SU-DHL-6 (cell line): ENCODE data around the gene THY1.

ENCODE experiments used
- H2AFZ ChIP-seq: fragments of 200-600 bp; sonication (generic); 2 replicates; pipeline ENCODE4 v1.6.1; 2014; ENCODE audit warnings: low read depth, mild to moderate bottlenecking, moderate library complexity, mixed read lengths, antibody characterized with exemption, low read length; ENCODE audit not compliant: severe bottlenecking
- H3F3A ChIP-seq: fragments of 200-600 bp; shearing (Covaris generic); 2 replicates; pipeline ENCODE4 v1.6.0; 2016; ENCODE audit warnings: antibody characterized with exemption, mild to moderate bottlenecking; ENCODE audit not compliant: insufficient read depth
- H3K27ac ChIP-seq: fragments of 200-600 bp; sonication (generic); 2 replicates; pipeline ENCODE4 v1.5.1; 2016; ENCODE audit warnings: low read depth, mild to moderate bottlenecking, low read length, moderate library complexity, mixed read lengths
- H3K27me3 ChIP-seq: fragments of 200-600 bp; sonication (generic), shearing (Covaris generic); 2 replicates; pipeline ENCODE4 v1.6.0; 2014; ENCODE audit warnings: mild to moderate bottlenecking, low read length
- H3K36me3 ChIP-seq: fragments of 200-600 bp; sonication (generic); 2 replicates; pipeline ENCODE4 v1.6.1; 2014; ENCODE audit warnings: mild to moderate bottlenecking, low read length, mixed read lengths
- H3K4me2 ChIP-seq: fragments of 300-600, 200-600 bp; shearing (Covaris generic), sonication (generic); 2 replicates; pipeline ENCODE4 v1.6.0; 2014; ENCODE audit warnings: low read length, low read depth, mild to moderate bottlenecking; ENCODE audit not compliant: poor library complexity, severe bottlenecking
- H3K4me3 ChIP-seq: fragments of 200-600 bp; sonication (generic); 2 replicates; pipeline ENCODE4 v1.5.1; 2014; ENCODE audit warnings: antibody characterized with exemption, low read length, mild to moderate bottlenecking, mixed read lengths; ENCODE audit not compliant: insufficient read depth, poor library complexity, severe bottlenecking
- H3K79me2 ChIP-seq: fragments of 200-600 bp; sonication (generic); 2 replicates; pipeline ENCODE4 v1.6.1; 2014; ENCODE audit warnings: mild to moderate bottlenecking, low read length, moderate library complexity; ENCODE audit not compliant: insufficient read depth
- H3K9ac ChIP-seq: fragments of 200-600 bp; sonication (generic); 2 replicates; pipeline ENCODE4 v1.7.0; 2014; ENCODE audit warnings: mild to moderate bottlenecking, low read length
- H3K9me2 ChIP-seq: fragments of 200-600 bp; sonication (generic); replicated peaks from 2 replicates; pipeline ENCODE4 v1.6.1; 2014; ENCODE audit warnings: low read length; ENCODE audit not compliant: insufficient read depth
- H3K9me3 ChIP-seq: fragments of 200-600 bp; sonication (generic); 2 replicates; pipeline ENCODE4 v1.6.1; 2014; ENCODE audit warnings: low read length, mixed read lengths; ENCODE audit not compliant: insufficient read depth
- H4K20me1 ChIP-seq: fragments of 200-600 bp; sonication (generic); 2 replicates; pipeline ENCODE4 v1.6.1; 2014; ENCODE audit warnings: low read depth, mild to moderate bottlenecking, antibody characterized with exemption, low read length, moderate library complexity, mixed read lengths
- EZH2phosphoT487 ChIP-seq: fragments of 200-600 bp; sonication (generic), shearing (Covaris generic); conservative IDR thresholded peaks from 2 replicates; pipeline ENCODE4 v1.6.1; 2018; ENCODE audit warnings: mild to moderate bottlenecking, antibody characterized with exemption, low read length, moderate library complexity, mixed read lengths
- TF ChIP-seq, protein P1 (sequence below): fragments of 200-600 bp; sonication (generic); IDR thresholded peaks from one replicate; pipeline ENCODE4 v1.5.1; 2017; ENCODE audit warnings: antibody characterized with exemption, mild to moderate bottlenecking, low read length, moderate library complexity; ENCODE audit not compliant: insufficient read depth, poor library complexity, severe bottlenecking

THY1 gene

DNA sequence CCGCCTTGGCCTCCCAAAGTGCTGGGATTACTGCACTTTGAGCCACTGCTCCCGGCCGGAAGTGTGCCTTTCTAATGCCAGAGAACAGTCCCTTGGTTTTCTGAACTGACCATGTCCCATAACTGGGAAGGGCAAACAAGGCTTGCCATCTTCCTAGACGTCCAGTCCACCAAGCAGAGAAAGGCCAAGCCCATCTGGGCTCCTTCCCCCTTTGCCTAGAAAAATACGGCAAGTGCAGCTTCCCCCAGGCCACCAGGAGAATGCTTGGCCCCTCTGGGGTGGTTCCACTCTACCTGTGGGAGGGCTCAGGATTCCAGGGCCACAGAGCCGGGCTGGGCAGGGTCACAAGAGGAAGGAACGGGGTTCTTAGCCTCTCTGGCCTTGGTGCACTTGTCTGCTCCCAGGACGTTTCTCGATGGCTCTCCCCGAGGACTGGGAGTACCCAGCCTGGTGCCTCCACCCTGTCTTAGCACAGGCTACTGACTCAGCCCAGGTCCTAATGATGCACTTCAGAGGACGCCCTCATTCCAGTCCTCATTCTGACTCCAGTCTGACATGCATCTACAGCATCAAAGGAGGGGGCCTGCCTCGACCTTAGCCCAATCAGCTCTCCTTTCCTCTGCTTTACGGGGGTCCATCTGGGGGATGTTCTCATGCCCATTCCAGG lies 42.7 kb downstream of the THY1 start:
- H3K79me2 ChIP-seq = no peaks in the 10 kb centered on the region
- H3K9me3 ChIP-seq = no peaks in the 10 kb centered on the region
- H3K9ac ChIP-seq = no peak overlapping the region
- H2AFZ ChIP-seq = no peak overlapping the region
- H3K36me3 ChIP-seq = no peaks in the 10 kb centered on the region
- H3K27ac ChIP-seq = no peak overlapping the region
- H3K4me3 ChIP-seq = no peak overlapping the region
- TF ChIP-seq EZH2phosphoT487 = no peak
- TF ChIP-seq, protein P1, sequence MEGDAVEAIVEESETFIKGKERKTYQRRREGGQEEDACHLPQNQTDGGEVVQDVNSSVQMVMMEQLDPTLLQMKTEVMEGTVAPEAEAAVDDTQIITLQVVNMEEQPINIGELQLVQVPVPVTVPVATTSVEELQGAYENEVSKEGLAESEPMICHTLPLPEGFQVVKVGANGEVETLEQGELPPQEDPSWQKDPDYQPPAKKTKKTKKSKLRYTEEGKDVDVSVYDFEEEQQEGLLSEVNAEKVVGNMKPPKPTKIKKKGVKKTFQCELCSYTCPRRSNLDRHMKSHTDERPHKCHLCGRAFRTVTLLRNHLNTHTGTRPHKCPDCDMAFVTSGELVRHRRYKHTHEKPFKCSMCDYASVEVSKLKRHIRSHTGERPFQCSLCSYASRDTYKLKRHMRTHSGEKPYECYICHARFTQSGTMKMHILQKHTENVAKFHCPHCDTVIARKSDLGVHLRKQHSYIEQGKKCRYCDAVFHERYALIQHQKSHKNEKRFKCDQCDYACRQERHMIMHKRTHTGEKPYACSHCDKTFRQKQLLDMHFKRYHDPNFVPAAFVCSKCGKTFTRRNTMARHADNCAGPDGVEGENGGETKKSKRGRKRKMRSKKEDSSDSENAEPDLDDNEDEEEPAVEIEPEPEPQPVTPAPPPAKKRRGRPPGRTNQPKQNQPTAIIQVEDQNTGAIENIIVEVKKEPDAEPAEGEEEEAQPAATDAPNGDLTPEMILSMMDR = no peak
- H4K20me1 ChIP-seq = no peaks in the 10 kb centered on the region
- no peaks in the 10 kb centered on the region for H3F3A ChIP-seq
- no peaks in the 10 kb centered on the region for H3K9me2 ChIP-seq
- no peaks in the 10 kb centered on the region for H3K27me3 ChIP-seq
- no peak overlapping the region for H3K4me2 ChIP-seq

DNA sequence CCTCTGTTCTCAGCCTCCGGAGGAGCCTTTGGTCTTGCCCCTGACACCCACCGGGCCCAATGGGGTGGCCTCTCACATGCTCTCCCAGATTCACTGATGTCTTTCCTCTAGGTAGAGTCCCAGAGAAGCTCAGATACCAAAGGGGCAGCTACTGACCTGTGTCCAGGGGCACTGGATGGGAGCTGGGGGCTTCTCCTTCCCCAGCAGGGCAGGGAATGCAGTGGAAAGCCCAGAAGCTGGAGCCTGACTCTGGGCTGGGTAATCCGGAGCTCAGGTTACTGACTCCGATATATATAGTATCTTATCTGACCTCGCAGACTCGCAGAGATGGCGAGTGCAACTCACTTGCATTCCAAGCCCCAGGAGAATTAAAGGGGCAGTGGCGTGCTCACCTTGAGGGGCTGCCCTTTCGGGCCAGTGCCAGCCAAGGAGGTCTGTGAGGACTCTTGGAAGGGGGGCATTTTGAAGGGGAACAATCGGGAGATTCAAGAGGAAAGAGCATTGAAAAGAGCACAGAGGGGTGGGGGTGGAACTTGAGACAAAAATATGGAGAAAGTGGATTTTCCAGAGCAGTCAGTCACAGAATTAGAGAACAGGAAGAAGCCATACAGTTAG lies 44.0 kb downstream of the THY1 start:
- Histone ChIP-seq H3K79me2 (no peaks in the 10 kb centered on the region), H3K36me3 (no peaks in the 10 kb centered on the region), H3F3A (no peaks in the 10 kb centered on the region), H3K27me3 (no peaks in the 10 kb centered on the region), H4K20me1 (no peaks in the 10 kb centered on the region), H2AFZ (no peak overlapping the region), H3K4me3 (no peak overlapping the region), H3K4me2 (no peak overlapping the region), H3K9me3 (no peaks in the 10 kb centered on the region), H3K9me2 (no peaks in the 10 kb centered on the region), H3K27ac (no peak overlapping the region), H3K9ac (no peak overlapping the region)
- TF ChIP-seq, protein P1 = no peak
- no peak for TF ChIP-seq EZH2phosphoT487

DNA sequence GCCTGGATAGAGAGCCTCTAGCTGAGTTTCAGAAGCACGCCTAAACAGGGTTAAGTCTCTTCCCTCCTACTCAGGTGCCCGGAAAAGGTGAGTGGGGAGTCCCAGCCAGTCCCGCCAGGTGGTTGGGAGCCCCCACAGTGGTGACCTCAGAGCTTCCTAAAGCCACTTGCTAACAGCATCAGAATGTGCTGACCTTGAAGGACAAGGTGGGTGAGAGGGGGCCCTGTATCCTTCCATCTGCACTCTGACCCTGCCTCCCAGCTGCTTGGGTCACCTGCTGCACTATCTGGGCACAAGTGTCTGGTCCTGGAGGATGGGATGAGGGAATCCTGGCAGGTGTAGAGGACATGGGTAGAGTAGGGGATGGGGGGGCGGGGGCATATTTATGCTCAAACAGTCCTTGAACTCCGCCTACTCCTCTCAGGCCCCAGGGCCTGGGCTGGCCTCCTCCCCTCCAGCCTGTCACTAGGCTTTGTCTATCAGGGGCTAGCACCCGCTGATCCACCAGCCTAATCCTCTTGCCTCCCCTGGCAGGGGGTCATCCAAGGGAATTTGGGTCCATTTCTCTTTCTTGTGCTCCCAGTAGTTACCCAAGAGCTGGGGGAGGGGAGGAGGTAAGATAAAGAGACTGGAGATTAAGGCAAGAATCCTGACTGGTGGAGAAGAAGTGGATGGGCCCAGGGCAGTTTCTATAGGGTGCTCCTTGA lies 44.9 kb downstream of the THY1 start:
- no peak overlapping the region for H3K27ac ChIP-seq
- H3K9me2 ChIP-seq = no peaks in the 10 kb centered on the region
- H3F3A ChIP-seq = no peaks in the 10 kb centered on the region
- no peak overlapping the region for H3K4me3 ChIP-seq
- TF ChIP-seq, protein P1 = no peak
- TF ChIP-seq EZH2phosphoT487 = no peak
- H3K79me2 ChIP-seq = no peaks in the 10 kb centered on the region
- no peaks in the 10 kb centered on the region for H3K27me3 ChIP-seq
- H3K9ac ChIP-seq = no peak overlapping the region
- no peaks in the 10 kb centered on the region for H3K9me3 ChIP-seq
- H4K20me1 ChIP-seq = no peaks in the 10 kb centered on the region
- no peak overlapping the region for H3K4me2 ChIP-seq
- no peak overlapping the region for H2AFZ ChIP-seq
- no peaks in the 10 kb centered on the region for H3K36me3 ChIP-seq
